ENCODE measurements around the gene TNFSF9.

- no peak for TF ChIP-seq CTCF (IDR thresholded peaks at IDR 0.05; ENCODE audit: low read depth, low read length)
- TF ChIP-seq EZH2phosphoT487 (IDR thresholded peaks at IDR 0.05; ENCODE audit: low read depth): no peak
Observed at GRCh38 chr19:6577476-6578125, 46.8 kb downstream of the TNFSF9 start.
